MM.1S (cell line): Measurements from ENCODE around the gene GTF2H1.

ENCODE experiments used
- EZH2 ChIP-seq: fragments of 300-600 bp; sonication (generic); optimal IDR thresholded peaks from 2 replicates; pipeline ENCODE3; 2017; ENCODE audit warnings: low read depth, mild to moderate bottlenecking, antibody characterized with exemption, low read length, mixed read lengths
- TF ChIP-seq, protein P1 (sequence below): fragments of 300-600 bp; sonication (generic); IDR thresholded peaks from 2 replicates; pipeline ENCODE4 v1.5.1; 2016; ENCODE audit warnings: antibody characterized with exemption, low read length, mixed read lengths

DNA sequence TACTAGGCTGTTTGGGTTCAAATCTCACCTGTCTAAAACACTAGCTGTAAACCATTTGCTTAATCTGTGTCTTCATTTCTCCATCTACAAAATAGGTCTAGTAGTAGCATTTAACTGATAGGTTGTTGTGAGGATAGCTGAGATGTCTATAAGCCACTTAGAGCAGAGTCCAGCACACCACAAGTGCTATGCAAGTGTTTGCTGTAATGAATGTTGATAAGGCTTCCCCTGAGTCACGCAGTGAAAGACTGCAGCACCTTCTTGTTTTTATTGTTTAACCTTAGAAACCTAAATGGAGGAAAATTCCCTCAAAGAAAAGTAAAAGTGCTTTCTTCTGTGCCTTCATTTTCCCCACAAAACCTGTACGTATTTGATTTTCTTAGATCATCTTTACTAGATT is 48.9 kb downstream of the GTF2H1 start:
- TF ChIP-seq EZH2: no peak
- TF ChIP-seq, protein P1, sequence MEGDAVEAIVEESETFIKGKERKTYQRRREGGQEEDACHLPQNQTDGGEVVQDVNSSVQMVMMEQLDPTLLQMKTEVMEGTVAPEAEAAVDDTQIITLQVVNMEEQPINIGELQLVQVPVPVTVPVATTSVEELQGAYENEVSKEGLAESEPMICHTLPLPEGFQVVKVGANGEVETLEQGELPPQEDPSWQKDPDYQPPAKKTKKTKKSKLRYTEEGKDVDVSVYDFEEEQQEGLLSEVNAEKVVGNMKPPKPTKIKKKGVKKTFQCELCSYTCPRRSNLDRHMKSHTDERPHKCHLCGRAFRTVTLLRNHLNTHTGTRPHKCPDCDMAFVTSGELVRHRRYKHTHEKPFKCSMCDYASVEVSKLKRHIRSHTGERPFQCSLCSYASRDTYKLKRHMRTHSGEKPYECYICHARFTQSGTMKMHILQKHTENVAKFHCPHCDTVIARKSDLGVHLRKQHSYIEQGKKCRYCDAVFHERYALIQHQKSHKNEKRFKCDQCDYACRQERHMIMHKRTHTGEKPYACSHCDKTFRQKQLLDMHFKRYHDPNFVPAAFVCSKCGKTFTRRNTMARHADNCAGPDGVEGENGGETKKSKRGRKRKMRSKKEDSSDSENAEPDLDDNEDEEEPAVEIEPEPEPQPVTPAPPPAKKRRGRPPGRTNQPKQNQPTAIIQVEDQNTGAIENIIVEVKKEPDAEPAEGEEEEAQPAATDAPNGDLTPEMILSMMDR: no peak
